B cell (primary cell): ENCODE measurements around the gene LARP4.
"Not testable (repeated sequence)": the region's sequence is repeated elsewhere in the genome, so short reads cannot be mapped to it uniquely, and the experiment has no call there.

Experiments used
- EZH2 ChIP-seq: IDR thresholded peaks from 2 replicates; pipeline ENCODE4 v1.6.1; 2012; ENCODE audit warnings: borderline replicate concordance, low read depth, mild to moderate bottlenecking, moderate library complexity, low read length; ENCODE audit not compliant: insufficient read depth, poor library complexity, severe bottlenecking
- TF ChIP-seq, protein P1 (sequence below): fragments of 200-600 bp; IDR thresholded peaks from one replicate; pipeline ENCODE4 v1.8.0; 2022; ENCODE audit warnings: antibody characterized with exemption, mild to moderate bottlenecking

GRCh38 chr12:50431656-50432055, 31.0 kb downstream of the LARP4 start:
- TF ChIP-seq, protein P1, sequence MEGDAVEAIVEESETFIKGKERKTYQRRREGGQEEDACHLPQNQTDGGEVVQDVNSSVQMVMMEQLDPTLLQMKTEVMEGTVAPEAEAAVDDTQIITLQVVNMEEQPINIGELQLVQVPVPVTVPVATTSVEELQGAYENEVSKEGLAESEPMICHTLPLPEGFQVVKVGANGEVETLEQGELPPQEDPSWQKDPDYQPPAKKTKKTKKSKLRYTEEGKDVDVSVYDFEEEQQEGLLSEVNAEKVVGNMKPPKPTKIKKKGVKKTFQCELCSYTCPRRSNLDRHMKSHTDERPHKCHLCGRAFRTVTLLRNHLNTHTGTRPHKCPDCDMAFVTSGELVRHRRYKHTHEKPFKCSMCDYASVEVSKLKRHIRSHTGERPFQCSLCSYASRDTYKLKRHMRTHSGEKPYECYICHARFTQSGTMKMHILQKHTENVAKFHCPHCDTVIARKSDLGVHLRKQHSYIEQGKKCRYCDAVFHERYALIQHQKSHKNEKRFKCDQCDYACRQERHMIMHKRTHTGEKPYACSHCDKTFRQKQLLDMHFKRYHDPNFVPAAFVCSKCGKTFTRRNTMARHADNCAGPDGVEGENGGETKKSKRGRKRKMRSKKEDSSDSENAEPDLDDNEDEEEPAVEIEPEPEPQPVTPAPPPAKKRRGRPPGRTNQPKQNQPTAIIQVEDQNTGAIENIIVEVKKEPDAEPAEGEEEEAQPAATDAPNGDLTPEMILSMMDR = not testable (repeated sequence)
- not testable (repeated sequence) for TF ChIP-seq EZH2
